Osteoblast (primary cell): ENCODE results near the gene SLC6A13. TPM values are rescaled to one million over a fixed set of nuclear protein-coding genes. Genes with fewer than 3 reads are reported as not detected.

Experiments used
- DNase-seq: peaks from one replicate; pipeline ENCODE4 v3.0.0; 2011; ENCODE audit warnings: low spot score, mixed read lengths; ENCODE audit not compliant: insufficient read length; ENCODE audit errors: missing footprints
- H2AFZ ChIP-seq: 2 replicates; pipeline ENCODE4 v1.6.0; 2011; ENCODE audit warnings: mild to moderate bottlenecking, low read length
- H3K27ac ChIP-seq: 2 replicates; pipeline ENCODE4 v1.5.1; 2011; ENCODE audit warnings: mild to moderate bottlenecking, low read depth, low read length, moderate library complexity
- H3K27me3 ChIP-seq: 2 replicates; pipeline ENCODE4 v1.6.0; 2012; ENCODE audit warnings: mild to moderate bottlenecking, control low read depth, inconsistent platforms, low read length, moderate library complexity; ENCODE audit not compliant: insufficient read depth
- H3K36me3 ChIP-seq: 2 replicates; pipeline ENCODE4 v1.5.1; 2011; ENCODE audit warnings: mild to moderate bottlenecking, low read length, control low read depth, moderate library complexity; ENCODE audit not compliant: insufficient read depth
- H3K4me1 ChIP-seq: 2 replicates; pipeline ENCODE4 v1.5.1; 2011; ENCODE audit warnings: mild to moderate bottlenecking, low read length, control low read depth, moderate library complexity; ENCODE audit not compliant: insufficient read depth
- H3K4me2 ChIP-seq: 2 replicates; pipeline ENCODE4 v1.6.0; 2011; ENCODE audit warnings: mild to moderate bottlenecking, low read length; ENCODE audit not compliant: insufficient read depth
- H3K4me3 ChIP-seq: fragments of 200-600 bp; sonication (generic); 3 replicates; pipeline ENCODE4 v1.5.1; 2012; ENCODE audit warnings: mild to moderate bottlenecking, low read length, inconsistent platforms; ENCODE audit not compliant: insufficient read depth
- H3K79me2 ChIP-seq: 2 replicates; pipeline ENCODE4 v1.6.0; 2012; ENCODE audit warnings: mild to moderate bottlenecking, low read length, control low read depth, inconsistent platforms; ENCODE audit not compliant: insufficient read depth
- H3K9me3 ChIP-seq: 2 replicates; pipeline ENCODE4 v1.5.1; 2011; ENCODE audit warnings: low read depth, low read length, control low read depth
- H4K20me1 ChIP-seq: 2 replicates; pipeline ENCODE4 v1.6.0; 2012; ENCODE audit warnings: mild to moderate bottlenecking, low read length, control low read depth; ENCODE audit not compliant: insufficient read depth
- CTCF ChIP-seq: IDR thresholded peaks from 2 replicates; pipeline ENCODE4 v1.5.1; 2011; ENCODE audit warnings: mild to moderate bottlenecking, low read depth, low read length, moderate library complexity; ENCODE audit errors: extremely low read depth
- total RNA-seq: library from RNA; depleted of rRNA; stranded (reverse); fragments of >200 nt; gene quantifications from 2 replicates; pipeline ENCODE4 v1.2.3, GENCODE V29; 2012

SLC6A13 gene
- total RNA-seq, 1 donor: not detected

GRCh38 chr12:209851-210250 is 52.8 kb downstream of the SLC6A13 start:
- DNase-seq: no peak
- H2AFZ ChIP-seq: no peak overlapping the region
- no peaks in the 10 kb centered on the region for H3K79me2 ChIP-seq
- no peaks in the 10 kb centered on the region for H4K20me1 ChIP-seq
- H3K27ac ChIP-seq: no peak overlapping the region
- peaks cover 77% of the 10 kb centered on the region for H3K27me3 ChIP-seq
- no peaks in the 10 kb centered on the region for H3K4me1 ChIP-seq
- H3K36me3 ChIP-seq: no peaks in the 10 kb centered on the region
- no peak for TF ChIP-seq CTCF
- H3K4me3 ChIP-seq: no peak overlapping the region
- H3K4me2 ChIP-seq: no peak overlapping the region
- no peaks in the 10 kb centered on the region for H3K9me3 ChIP-seq

- Histone ChIP-seq H3K4me3 (no peak overlapping the region), H3K27ac (no peak overlapping the region), H4K20me1 (no peaks in the 10 kb centered on the region), H3K4me1 (no peaks in the 10 kb centered on the region), H3K79me2 (no peaks in the 10 kb centered on the region), H3K9me3 (no peaks in the 10 kb centered on the region), H3K27me3 (peaks cover 81% of the 10 kb centered on the region), H2AFZ (no peak overlapping the region), H3K4me2 (no peak overlapping the region), H3K36me3 (no peaks in the 10 kb centered on the region)
- DNase-seq: no peak
- no peak for TF ChIP-seq CTCF
Observed at GRCh38 chr12:209246-209645, 53.4 kb downstream of the SLC6A13 start.

GRCh38 chr12:208813-209212 is 53.8 kb downstream of the SLC6A13 start:
- peaks cover 81% of the 10 kb centered on the region for H3K27me3 ChIP-seq
- H3K36me3 ChIP-seq: no peaks in the 10 kb centered on the region
- no peak overlapping the region for H3K4me3 ChIP-seq
- TF ChIP-seq CTCF: no peak
- H3K4me1 ChIP-seq: no peaks in the 10 kb centered on the region
- H3K79me2 ChIP-seq: no peaks in the 10 kb centered on the region
- DNase-seq: no peak
- no peak overlapping the region for H2AFZ ChIP-seq
- no peaks in the 10 kb centered on the region for H4K20me1 ChIP-seq
- no peaks in the 10 kb centered on the region for H3K9me3 ChIP-seq
- H3K4me2 ChIP-seq: no peak overlapping the region
- no peak overlapping the region for H3K27ac ChIP-seq

GRCh38 chr12:207804-208203 is 54.8 kb downstream of the SLC6A13 start:
- Histone ChIP-seq H4K20me1 (no peaks in the 10 kb centered on the region), H3K9me3 (no peaks in the 10 kb centered on the region), H3K79me2 (no peaks in the 10 kb centered on the region), H3K27ac (no peak overlapping the region), H3K27me3 (peaks cover 79% of the 10 kb centered on the region), H3K4me3 (no peak overlapping the region), H2AFZ (no peak overlapping the region), H3K4me1 (no peaks in the 10 kb centered on the region), H3K4me2 (no peak overlapping the region), H3K36me3 (no peaks in the 10 kb centered on the region)
- no peak for DNase-seq
- no peak for TF ChIP-seq CTCF
